Esophagus muscularis mucosa (tissue), 3 donors: ENCODE results near the gene SLC5A6.

Experiments used
- EP300 ChIP-seq: sonication (generic); formaldehyde crosslinking; IDR thresholded peaks from one replicate; pipeline ENCODE4 v1.6.1; 2017; ENCODE audit warnings: antibody characterized with exemption
- TF ChIP-seq, protein P1 (sequence below), 3 experiments: fragments of 200-600 bp in 2 of 3; fragments of 450-650 bp in 1 of 3; sonication (generic) in 2 of 3; IDR thresholded peaks; one replicate each; pipeline ENCODE4 v1.5.1; 2017 to 2019; ENCODE audit warnings: antibody characterized with exemption in 3 of 3, mild to moderate bottlenecking in 2 of 3, moderate library complexity in 1 of 3

DNA sequence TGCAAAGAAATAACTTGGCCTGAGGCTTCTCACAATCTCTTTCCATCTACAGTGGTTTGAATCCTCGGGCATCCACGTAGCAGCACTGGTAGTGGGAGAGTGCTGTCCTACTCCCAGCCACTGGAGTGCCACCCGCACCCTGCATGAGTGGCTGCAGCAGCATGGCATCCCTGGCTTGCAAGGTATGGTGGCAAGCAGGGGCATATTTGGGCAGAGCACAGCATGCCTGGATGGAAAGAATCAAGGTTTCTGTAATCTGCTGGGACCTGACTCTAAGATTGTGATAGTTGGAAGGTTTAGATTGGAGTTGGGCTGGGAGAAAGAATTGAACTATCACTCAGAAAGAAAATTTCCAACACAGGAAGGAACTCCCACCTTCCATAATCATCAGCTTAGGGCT, 9.1 kb upstream of the SLC5A6 start:
- TF ChIP-seq, protein P1, sequence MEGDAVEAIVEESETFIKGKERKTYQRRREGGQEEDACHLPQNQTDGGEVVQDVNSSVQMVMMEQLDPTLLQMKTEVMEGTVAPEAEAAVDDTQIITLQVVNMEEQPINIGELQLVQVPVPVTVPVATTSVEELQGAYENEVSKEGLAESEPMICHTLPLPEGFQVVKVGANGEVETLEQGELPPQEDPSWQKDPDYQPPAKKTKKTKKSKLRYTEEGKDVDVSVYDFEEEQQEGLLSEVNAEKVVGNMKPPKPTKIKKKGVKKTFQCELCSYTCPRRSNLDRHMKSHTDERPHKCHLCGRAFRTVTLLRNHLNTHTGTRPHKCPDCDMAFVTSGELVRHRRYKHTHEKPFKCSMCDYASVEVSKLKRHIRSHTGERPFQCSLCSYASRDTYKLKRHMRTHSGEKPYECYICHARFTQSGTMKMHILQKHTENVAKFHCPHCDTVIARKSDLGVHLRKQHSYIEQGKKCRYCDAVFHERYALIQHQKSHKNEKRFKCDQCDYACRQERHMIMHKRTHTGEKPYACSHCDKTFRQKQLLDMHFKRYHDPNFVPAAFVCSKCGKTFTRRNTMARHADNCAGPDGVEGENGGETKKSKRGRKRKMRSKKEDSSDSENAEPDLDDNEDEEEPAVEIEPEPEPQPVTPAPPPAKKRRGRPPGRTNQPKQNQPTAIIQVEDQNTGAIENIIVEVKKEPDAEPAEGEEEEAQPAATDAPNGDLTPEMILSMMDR (IDR thresholded peaks at IDR 0.05), result no peak
- no peak for TF ChIP-seq EP300
